Psoas muscle (tissue), 8 donors: ENCODE measurements around the gene TMEM131L. TPM values are rescaled to one million over a fixed set of nuclear protein-coding genes. Genes with fewer than 3 reads are reported as not detected.

Experiments used
- ATAC-seq, 4 donors: fragments of 200-7000 bp; cut with Tn5 transposase; one replicate each; pipeline ENCODE4 v1.9.1; 2020; ENCODE audit warnings: moderate library complexity in 3 of 4, mild to moderate bottlenecking in 2 of 4
- DNase-seq, 2 donors: peaks; one replicate each; pipeline ENCODE4 v3.0.0-alpha.2; 2020
- H3K27ac ChIP-seq: fragments of 200-600 bp; one replicate; pipeline ENCODE4 v1.8.0; 2022
- H3K27me3 ChIP-seq, 3 donors: fragments of 200-600 bp in 1 of 3; one replicate each; pipeline versions ENCODE4 v1.6.1 to v1.8.0; 2013 to 2022; ENCODE audit warnings: low read length in 2 of 3, mild to moderate bottlenecking in 2 of 3, moderate library complexity in 1 of 3; ENCODE audit not compliant: insufficient read depth in 3 of 3
- H3K36me3 ChIP-seq, 2 donors: fragments of 200-600 bp in 1 of 2; one replicate each; pipeline versions ENCODE4 v1.6.1 to v1.8.0; 2013 to 2022; ENCODE audit warnings: low read depth in 1 of 2, mild to moderate bottlenecking in 1 of 2, moderate library complexity in 1 of 2; ENCODE audit not compliant: insufficient read depth in 1 of 2
- H3K4me1 ChIP-seq: fragments of 200-600 bp; one replicate; pipeline ENCODE4 v1.8.0; 2022
- H3K4me3 ChIP-seq: fragments of 200-600 bp; one replicate; pipeline ENCODE4 v1.8.0; 2022; ENCODE audit warnings: mild to moderate bottlenecking
- H3K9me3 ChIP-seq: fragments of 200-600 bp; one replicate; pipeline ENCODE4 v1.8.0; 2022
- WGBS, 3 donors: extraction: QIAGEN DNeasy Blood & Tissue Kit; methylation state at CpG; one replicate each; pipeline versions ENCODE4 v1.1.6 to v1.1.7; 2013; 5-methylcytosine and 5-hydroxymethylcytosine counted together
- intact Hi-C, 2 donors: fragments of 100-400 bp; cut with DNase I; formaldehyde crosslinking; loops; one replicate each; pipeline versions ENCODE4 v1.11.0 to v1.14.2; 2022
- polyA plus RNA-seq, 3 donors: library from polyadenylated mRNA; stranded (reverse); fragments of 200-250 nt; gene quantifications; one replicate each; pipeline ENCODE4 v1.2.3, GENCODE V29; 2013
- total RNA-seq, 4 donors: library from RNA; stranded (reverse); fragmentation: NEBNext Ultra II Directional in 2 of 4; extraction: Animal tissue kit (Norgen Biotek cat#: 25700) in 2 of 4; gene quantifications; one replicate each; pipeline versions ENCODE4 v1.2.1 to v1.2.4, GENCODE V29; 2021 to 2023
- TF ChIP-seq, protein P1 (sequence below): fragments of 200-600 bp; IDR thresholded peaks from one replicate; pipeline ENCODE4 v1.8.0; 2022; ENCODE audit warnings: antibody characterized with exemption
- donor health status: healthy with polysubstance abuse.
- donor health status: DM: no; HTN: no; CAD: no; lungs with moderate emphysema.
- donor health status: Bipolar disorder and iron deficiency.
- donor health status: healthy.
- donor health status: DM: yes; HTN: yes; CAD: no.
- donor health status: DM: no; HTN: no; CAD: no.
- donor health status: DM: no; HTN: no; CAD: no.
- donor health status: DM: yes; HTN: yes; CAD: no.

The TMEM131L gene
- total and polyA plus RNA-seq, 7 donors: 2.1 to 21.2 (median 6.9) TPM

- WGBS, 3 donors: 81 to 88% (median 87%) methylated on average over 5 of the region's 5 CpGs
- peaks cover 57% of the 10 kb centered on the region for H3K4me1 ChIP-seq
- H3K27ac ChIP-seq: peak overlapping the region; percentile 98
- H3K4me3 ChIP-seq: no peak overlapping the region
- ATAC-seq (peak in 1 of 4 donors; percentile 34), DNase-seq (no peak)
- TF ChIP-seq, protein P1, sequence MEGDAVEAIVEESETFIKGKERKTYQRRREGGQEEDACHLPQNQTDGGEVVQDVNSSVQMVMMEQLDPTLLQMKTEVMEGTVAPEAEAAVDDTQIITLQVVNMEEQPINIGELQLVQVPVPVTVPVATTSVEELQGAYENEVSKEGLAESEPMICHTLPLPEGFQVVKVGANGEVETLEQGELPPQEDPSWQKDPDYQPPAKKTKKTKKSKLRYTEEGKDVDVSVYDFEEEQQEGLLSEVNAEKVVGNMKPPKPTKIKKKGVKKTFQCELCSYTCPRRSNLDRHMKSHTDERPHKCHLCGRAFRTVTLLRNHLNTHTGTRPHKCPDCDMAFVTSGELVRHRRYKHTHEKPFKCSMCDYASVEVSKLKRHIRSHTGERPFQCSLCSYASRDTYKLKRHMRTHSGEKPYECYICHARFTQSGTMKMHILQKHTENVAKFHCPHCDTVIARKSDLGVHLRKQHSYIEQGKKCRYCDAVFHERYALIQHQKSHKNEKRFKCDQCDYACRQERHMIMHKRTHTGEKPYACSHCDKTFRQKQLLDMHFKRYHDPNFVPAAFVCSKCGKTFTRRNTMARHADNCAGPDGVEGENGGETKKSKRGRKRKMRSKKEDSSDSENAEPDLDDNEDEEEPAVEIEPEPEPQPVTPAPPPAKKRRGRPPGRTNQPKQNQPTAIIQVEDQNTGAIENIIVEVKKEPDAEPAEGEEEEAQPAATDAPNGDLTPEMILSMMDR: no peak
- H3K36me3 ChIP-seq: peaks cover 0 to 27% of the 10 kb centered on the region in 2 donors
- H3K9me3 ChIP-seq: no peaks in the 10 kb centered on the region
- no peaks in the 10 kb centered on the region for H3K27me3 ChIP-seq
- intact Hi-C loops: no loop called here
Observed at GRCh38 chr4:153472122-153473037, 6.2 kb downstream of the TMEM131L start.

- Histone ChIP-seq H3K27ac (peak overlapping the region; percentile 42), H3K4me1 (peaks cover 57% of the 10 kb centered on the region), H3K36me3 (peaks cover 0 to 27% of the 10 kb centered on the region in 2 donors), H3K4me3 (no peak overlapping the region), H3K9me3 (no peaks in the 10 kb centered on the region), H3K27me3 (no peaks in the 10 kb centered on the region)
- DNase-seq (no peak), ATAC-seq (no peak)
- intact Hi-C loops: no loop called here
- TF ChIP-seq, protein P1: no peak
- 92 to 96% (median 94%) methylated on average over 4 of the region's 4 CpGs for WGBS, 3 donors
Observed at GRCh38 chr4:153474251-153474650, 8.1 kb downstream of the TMEM131L start.

DNA sequence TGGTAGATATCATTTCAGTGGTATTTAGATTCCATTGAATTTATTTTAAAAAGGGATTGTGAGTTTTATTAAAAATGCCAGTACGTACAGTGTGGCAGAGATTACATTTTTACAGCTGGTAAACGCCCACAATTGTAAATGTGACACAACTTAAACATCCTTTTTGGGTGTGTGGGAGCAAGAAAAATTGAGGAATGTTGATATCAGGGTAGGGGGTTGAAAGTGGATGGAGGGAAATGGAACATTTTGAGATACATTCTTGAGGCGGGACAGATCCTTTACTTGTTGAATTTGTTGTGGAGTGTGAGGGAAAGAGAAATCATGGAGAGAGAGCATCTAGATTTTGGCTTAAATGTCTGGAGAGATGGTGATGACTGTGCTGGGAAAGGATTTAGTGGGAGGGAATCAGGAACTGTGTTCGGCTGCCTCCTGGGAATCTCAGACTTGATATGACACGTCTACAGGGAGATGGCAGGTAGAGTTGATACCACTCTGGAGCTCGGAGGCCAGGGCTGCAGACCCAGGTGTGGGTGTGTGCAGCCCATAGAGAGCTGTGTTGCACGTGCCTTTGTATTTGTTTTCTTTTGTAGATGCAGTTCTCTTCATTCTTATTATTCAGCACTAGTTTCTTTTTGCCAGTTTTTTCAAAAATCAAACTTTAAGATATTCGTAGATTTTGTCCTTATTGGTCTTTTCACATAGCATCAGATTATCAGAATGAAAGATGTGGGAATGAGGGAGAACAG is 10.8 kb downstream of the TMEM131L start:
- H3K36me3 ChIP-seq: peaks cover 0 to 32% of the 10 kb centered on the region in 2 donors
- peak overlapping the region; percentile 82 for H3K27ac ChIP-seq
- intact Hi-C loops: no loop called here
- no peaks in the 10 kb centered on the region for H3K27me3 ChIP-seq
- H3K9me3 ChIP-seq: no peaks in the 10 kb centered on the region
- ATAC-seq (peak in 2 of 4 donors; percentile 23 to 28), DNase-seq (no peak)
- TF ChIP-seq, protein P1: no peak
- WGBS, 3 donors: 60 to 70% (median 62%) methylated on average over 8 of the region's 8 CpGs
- H3K4me1 ChIP-seq: peaks cover 44% of the 10 kb centered on the region
- H3K4me3 ChIP-seq: no peak overlapping the region

DNA sequence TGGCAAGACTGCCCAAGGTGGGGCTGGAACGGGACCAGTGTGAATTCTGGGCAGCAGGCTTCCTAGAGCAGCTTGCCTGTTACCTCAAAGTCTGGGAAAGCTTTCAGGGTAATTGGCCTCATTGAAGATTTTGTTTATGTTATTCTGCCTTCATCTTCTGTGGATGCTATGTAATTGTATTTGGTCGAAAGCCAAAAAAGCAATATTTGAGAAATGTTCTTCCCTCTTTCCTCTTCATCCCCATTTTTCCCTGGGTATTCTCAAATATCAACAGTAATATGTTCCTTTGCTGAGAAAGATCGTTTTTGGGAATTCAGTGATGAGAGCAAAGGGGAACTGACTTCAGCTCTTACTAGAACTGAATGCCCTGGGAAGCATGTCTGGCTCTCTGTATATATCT is 12.9 kb downstream of the TMEM131L start:
- 30 to 54% (median 41%) methylated on average over 3 of the region's 3 CpGs for WGBS, 3 donors
- no peaks in the 10 kb centered on the region for H3K9me3 ChIP-seq
- intact Hi-C loops: no loop called here
- peaks cover 0 to 27% of the 10 kb centered on the region in 2 donors for H3K36me3 ChIP-seq
- TF ChIP-seq, protein P1: no peak
- ATAC-seq (peak in 2 of 4 donors; percentile 38 to 44), DNase-seq (no peak)
- peak overlapping the region; percentile 17 for H3K4me3 ChIP-seq
- H3K27me3 ChIP-seq: no peaks in the 10 kb centered on the region
- peaks cover 55% of the 10 kb centered on the region for H3K4me1 ChIP-seq
- peak overlapping the region; percentile 82 for H3K27ac ChIP-seq
